Ovary (tissue), 3 donors: ENCODE data around the gene CACNA1A.

Experiments used
- CTCF ChIP-seq, 3 donors: fragments of 450-650 bp in 2 of 3; fragments of 200-600 bp in 1 of 3; IDR thresholded peaks; one replicate each; pipeline versions ENCODE4 v1.5.1 to v1.8.0; 2016 to 2022; ENCODE audit warnings: antibody characterized with exemption in 3 of 3, mild to moderate bottlenecking in 1 of 3
- POLR2A ChIP-seq: fragments of 450-650 bp; IDR thresholded peaks from one replicate; pipeline ENCODE4 v1.6.1; 2017; ENCODE audit warnings: antibody characterized with exemption, mild to moderate bottlenecking, moderate library complexity
- donor health status: DM: no; HTN: no; CAD: no.

DNA sequence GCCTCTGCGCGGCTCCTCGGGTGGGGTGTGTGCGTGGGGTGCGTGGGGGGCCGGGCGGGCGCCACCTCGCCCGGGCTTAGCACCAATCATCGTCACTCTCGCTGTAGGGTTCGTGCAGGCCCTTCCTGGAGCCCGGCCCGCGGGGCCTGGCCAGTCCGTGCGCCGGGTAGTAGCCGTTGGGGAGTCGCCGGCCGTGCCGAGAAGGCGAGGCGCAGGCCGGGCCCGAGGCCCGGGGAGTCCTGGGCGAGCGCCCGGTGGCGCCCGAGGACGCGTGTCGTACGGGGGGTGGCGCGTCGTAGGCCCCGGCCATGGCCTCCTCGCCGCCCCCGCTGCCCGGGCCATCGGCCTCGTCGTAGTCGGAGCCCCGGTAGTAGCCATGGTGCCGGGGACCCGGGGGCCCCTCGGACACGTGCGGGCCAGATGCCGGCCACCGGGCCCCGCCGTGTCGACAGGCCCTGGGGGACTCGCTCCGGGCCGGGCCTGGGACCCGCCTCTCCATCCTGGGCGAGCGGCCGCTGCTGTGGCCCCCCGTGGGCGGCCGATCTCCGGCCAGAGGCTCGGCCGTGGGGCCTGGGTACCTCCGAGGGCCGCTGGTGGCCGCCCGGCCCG lies 298.9 kb downstream of the CACNA1A start:
- TF ChIP-seq POLR2A = no peak
- TF ChIP-seq CTCF (IDR thresholded peaks at IDR 0.05) = no peak
